HCT116 (cell line): ENCODE measurements around the gene SLAMF6. TPM values are rescaled to one million over a fixed set of nuclear protein-coding genes. Genes with fewer than 3 reads are reported as not detected.

ENCODE experiments used
- ATAC-seq: fragments of 200-7000 bp; cut with Tn5 transposase; 2 replicates; pipeline ENCODE4 v1.9.1; 2020; ENCODE audit warnings: mild to moderate bottlenecking, moderate library complexity
- BruUV-seq: library from RNA; stranded (reverse); fragments of 400-500 nt; replicated peaks from 2 replicates; lab custom pipeline; 2021; lab: Mats Ljungman, UMichigan
- CTCF ChIA-PET: fragments of 300-600 bp; sonication (Branson Sonifier 250); formaldehyde crosslinking; loops from one replicate; lab custom pipeline; 2021; ENCODE audit warnings: antibody characterized with exemption; lab: Charles Lee
- POLR2A ChIA-PET: fragments of 300-600, 350-600 bp; sonication (Branson Sonifier 250); formaldehyde crosslinking; loops from one replicate; lab custom pipeline; 2021; ENCODE audit warnings: antibody characterized with exemption; lab: Charles Lee
- RAD21 ChIA-PET, 2 experiments: fragments of 300-600 bp; sonication (Branson Sonifier 250); formaldehyde crosslinking; loops; one replicate each; lab custom pipeline; 2023; ENCODE audit warnings: low total read pairs in 2 of 2; ENCODE audit not compliant: uncharacterized antibody in 2 of 2, unreplicated experiment in 2 of 2, low non-redundant PET in 1 of 2; lab: Charles Lee
- DNase-seq: peaks from one replicate; pipeline ENCODE4 v3.0.0-alpha.2; 2010; ENCODE audit warnings: low read depth, low spot score
- H2AFZ ChIP-seq: fragments of 200-600 bp; shearing (Covaris generic), sonication (generic); 2 replicates; pipeline ENCODE4 v1.6.1; 2017; ENCODE audit warnings: low read depth, mixed run types, mixed read lengths, antibody characterized with exemption, low read length; ENCODE audit not compliant: poor library complexity, severe bottlenecking
- H3K27ac ChIP-seq: 2 replicates; pipeline ENCODE4 v1.5.1; 2012; ENCODE audit warnings: low read depth, low read length
- H3K27me3 ChIP-seq: fragments of 200-600 bp; sonication (generic); 2 replicates; pipeline ENCODE4 v1.6.1; 2016; ENCODE audit warnings: mixed run types, low read length, mixed read lengths; ENCODE audit not compliant: insufficient read depth
- H3K36me3 ChIP-seq, 2 experiments: fragments of 200-500 bp in 1 of 2; fragments of 200-600 bp in 1 of 2; sonication (Bioruptor generic) in 1 of 2; sonication (generic) in 1 of 2; 2 replicates each; pipeline versions ENCODE4 v1.5.1 to v1.6.1; 2014 to 2016; ENCODE audit warnings: low read length in 2 of 2, inconsistent platforms in 1 of 2, mixed read lengths in 1 of 2, mixed run types in 1 of 2; ENCODE audit not compliant: insufficient read depth in 2 of 2, control insufficient read depth in 1 of 2
- H3K4me1 ChIP-seq, 2 experiments: fragments of 200-600 bp in 1 of 2; sonication (generic) in 1 of 2; 2 replicates each; pipeline versions ENCODE4 v1.5.1 to v1.6.1; 2012 to 2017; ENCODE audit warnings: low read length in 2 of 2, inconsistent platforms in 1 of 2, mild to moderate bottlenecking in 1 of 2, mixed read lengths in 1 of 2, mixed run types in 1 of 2, moderate library complexity in 1 of 2; ENCODE audit not compliant: insufficient read depth in 2 of 2, control insufficient read depth in 1 of 2
- H3K4me2 ChIP-seq: fragments of 200-600 bp; sonication (generic); 2 replicates; pipeline ENCODE4 v1.6.1; 2017; ENCODE audit warnings: mixed run types, low read length, mixed read lengths
- H3K4me3 ChIP-seq, 2 experiments: fragments of 200-600 bp in 1 of 2; sonication (generic) in 1 of 2; replicated peaks in 1 of 2; 2 replicates each; pipeline ENCODE4 v1.5.1; 2011 to 2016; ENCODE audit warnings: low read length in 2 of 2, control low read depth in 1 of 2, low read depth in 1 of 2, mild to moderate bottlenecking in 1 of 2, mixed read lengths in 1 of 2, mixed run types in 1 of 2
- H3K79me2 ChIP-seq: fragments of 200-600 bp; sonication (generic); 2 replicates; pipeline ENCODE4 v1.6.1; 2017; ENCODE audit warnings: mild to moderate bottlenecking, mixed run types, low read length, moderate library complexity, mixed read lengths; ENCODE audit not compliant: insufficient read depth
- H3K9ac ChIP-seq: fragments of 200-600 bp; sonication (generic); 2 replicates; pipeline ENCODE4 v1.6.1; 2016; ENCODE audit warnings: low read length, mixed read lengths
- H3K9me2 ChIP-seq: fragments of 200-600 bp; sonication (generic), shearing (Covaris generic); 2 replicates; pipeline ENCODE4 v1.6.1; 2017; ENCODE audit warnings: mixed run types, mild to moderate bottlenecking, moderate library complexity; ENCODE audit not compliant: insufficient read depth
- H3K9me3 ChIP-seq, 2 experiments: fragments of 200-500 bp in 1 of 2; fragments of 200-600 bp in 1 of 2; sonication (Bioruptor generic) in 1 of 2; sonication (generic) in 1 of 2; 2 replicates each; pipeline ENCODE4 v1.6.1; 2014 to 2017; ENCODE audit warnings: low read length in 2 of 2, mixed read lengths in 2 of 2, inconsistent platforms in 1 of 2, low read depth in 1 of 2, mild to moderate bottlenecking in 1 of 2, mixed run types in 1 of 2, moderate library complexity in 1 of 2; ENCODE audit not compliant: control insufficient read depth in 1 of 2, insufficient read depth in 1 of 2
- H4K20me1 ChIP-seq: fragments of 200-600 bp; sonication (generic), shearing (Covaris generic); 2 replicates; pipeline ENCODE4 v1.6.1; 2017; ENCODE audit warnings: mixed run types, mild to moderate bottlenecking, moderate library complexity; ENCODE audit not compliant: insufficient read depth
- CEBPB ChIP-seq: IDR thresholded peaks from 2 replicates; pipeline ENCODE4 v1.6.1; 2012; ENCODE audit warnings: low read depth
- EZH2 ChIP-seq: fragments of 200-600 bp; sonication (generic); IDR thresholded peaks from 2 replicates; pipeline ENCODE4 v1.6.1; 2017; ENCODE audit warnings: antibody characterized with exemption, mixed run types
- EZH2phosphoT487 ChIP-seq: fragments of 200-600 bp; IDR thresholded peaks from 2 replicates; pipeline ENCODE4 v1.6.1; 2018; ENCODE audit warnings: antibody characterized with exemption, borderline replicate concordance
- JUND ChIP-seq: IDR thresholded peaks from 2 replicates; pipeline ENCODE4 v1.6.1; 2012
- RAD21 ChIP-seq: IDR thresholded peaks from 2 replicates; pipeline ENCODE4 v1.6.1; 2012; ENCODE audit warnings: low read depth, mild to moderate bottlenecking
- TCF7L2 ChIP-seq: IDR thresholded peaks from 2 replicates; pipeline ENCODE4 v1.7.0; 2011; ENCODE audit warnings: borderline replicate concordance, inconsistent platforms; ENCODE audit not compliant: insufficient read depth, insufficient read length; ENCODE audit errors: extremely low read depth
- intact Hi-C: fragments of 100-400 bp; cut with micrococcal nuclease; formaldehyde crosslinking; loops from 2 replicates; pipeline ENCODE4 v1.10.0; 2022
- total RNA-seq: library from RNA; stranded (reverse); gene quantifications from one replicate; pipeline ENCODE4 v1.2.1, GENCODE V29; 2021; ENCODE audit not compliant: unreplicated experiment
- TF ChIP-seq, protein P1 (sequence below): IDR thresholded peaks from 2 replicates; pipeline ENCODE4 v1.6.1; 2012
- TF ChIP-seq, protein P2 (sequence below): IDR thresholded peaks from 2 replicates; pipeline ENCODE4 v1.6.1; 2012
- TF ChIP-seq, protein P3 (sequence below): IDR thresholded peaks from 2 replicates; pipeline ENCODE4 v1.6.1; 2011; ENCODE audit warnings: mild to moderate bottlenecking, low read length, moderate library complexity; ENCODE audit not compliant: insufficient replicate concordance; ENCODE audit errors: extremely low read depth

The SLAMF6 gene
- total RNA-seq, 1 experiment from 2014 or later = not detected

DNA sequence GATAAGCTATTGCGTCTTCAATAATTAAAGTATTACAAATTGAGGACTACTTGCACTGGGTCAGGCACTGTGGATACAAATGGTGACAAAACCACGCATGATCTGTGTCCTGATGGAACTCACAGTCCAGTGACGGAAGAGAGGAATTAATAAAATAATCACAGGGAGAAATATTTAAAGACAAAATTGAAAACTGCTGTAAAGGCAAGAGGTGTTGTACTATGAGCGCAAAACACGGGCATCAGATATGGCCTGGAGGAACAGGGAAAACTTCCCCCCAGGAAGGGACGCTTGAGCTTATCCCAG lies 16.6 kb upstream of the SLAMF6 start:
- Histone ChIP-seq H3K4me1 (no peaks in the 10 kb centered on the region; a peak in 1 of 4 replicates), H3K79me2 (no peaks in the 10 kb centered on the region), H3K36me3 (no peaks in the 10 kb centered on the region), H3K9me2 (no peaks in the 10 kb centered on the region), H3K9ac (no peak overlapping the region), H3K4me3 (no peak overlapping the region), H3K27ac (no peak overlapping the region), H3K9me3 (no peaks in the 10 kb centered on the region), H3K27me3 (no peaks in the 10 kb centered on the region), H3K4me2 (no peak overlapping the region), H4K20me1 (no peaks in the 10 kb centered on the region), H2AFZ (no peak overlapping the region)
- CTCF ChIA-PET = no interaction called here
- POLR2A ChIA-PET = no interaction called here
- intact Hi-C loops = no loop called here
- RAD21 ChIA-PET = no interaction called here
- DNase-seq (no peak), ATAC-seq (no peak)
- no TSS peak for BruUV-seq
- TF ChIP-seq EZH2 (no peak), JUND (no peak), TCF7L2 (no peak), RAD21 (no peak), EZH2phosphoT487 (no peak), CEBPB (no peak)
- TF ChIP-seq, protein P1, sequence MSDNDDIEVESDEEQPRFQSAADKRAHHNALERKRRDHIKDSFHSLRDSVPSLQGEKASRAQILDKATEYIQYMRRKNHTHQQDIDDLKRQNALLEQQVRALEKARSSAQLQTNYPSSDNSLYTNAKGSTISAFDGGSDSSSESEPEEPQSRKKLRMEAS = no peak
- TF ChIP-seq, protein P2, sequence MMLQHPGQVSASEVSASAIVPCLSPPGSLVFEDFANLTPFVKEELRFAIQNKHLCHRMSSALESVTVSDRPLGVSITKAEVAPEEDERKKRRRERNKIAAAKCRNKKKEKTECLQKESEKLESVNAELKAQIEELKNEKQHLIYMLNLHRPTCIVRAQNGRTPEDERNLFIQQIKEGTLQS = no peak
- TF ChIP-seq, protein P3, sequence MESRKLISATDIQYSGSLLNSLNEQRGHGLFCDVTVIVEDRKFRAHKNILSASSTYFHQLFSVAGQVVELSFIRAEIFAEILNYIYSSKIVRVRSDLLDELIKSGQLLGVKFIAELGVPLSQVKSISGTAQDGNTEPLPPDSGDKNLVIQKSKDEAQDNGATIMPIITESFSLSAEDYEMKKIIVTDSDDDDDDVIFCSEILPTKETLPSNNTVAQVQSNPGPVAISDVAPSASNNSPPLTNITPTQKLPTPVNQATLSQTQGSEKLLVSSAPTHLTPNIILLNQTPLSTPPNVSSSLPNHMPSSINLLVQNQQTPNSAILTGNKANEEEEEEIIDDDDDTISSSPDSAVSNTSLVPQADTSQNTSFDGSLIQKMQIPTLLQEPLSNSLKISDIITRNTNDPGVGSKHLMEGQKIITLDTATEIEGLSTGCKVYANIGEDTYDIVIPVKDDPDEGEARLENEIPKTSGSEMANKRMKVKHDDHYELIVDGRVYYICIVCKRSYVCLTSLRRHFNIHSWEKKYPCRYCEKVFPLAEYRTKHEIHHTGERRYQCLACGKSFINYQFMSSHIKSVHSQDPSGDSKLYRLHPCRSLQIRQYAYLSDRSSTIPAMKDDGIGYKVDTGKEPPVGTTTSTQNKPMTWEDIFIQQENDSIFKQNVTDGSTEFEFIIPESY = no peak
